ENCODE data around the gene SULF2. TPM values are rescaled to one million over a fixed set of nuclear protein-coding genes. Genes with fewer than 3 reads are reported as not detected.
A peak's percentile ranks its signal among the peaks of the same experiment; 100 is the strongest.

Gene SULF2
- total RNA-seq, 2 donors from 2014 or later: 37.2 to 55.1 TPM

- intact Hi-C loops (cut with DNase I): no loop called here
- ATAC-seq: no peak
- DNase-seq: no peak
Observed at GRCh38 chr20:47753576-47754387, 31.5 kb downstream of the SULF2 start.

- DNase-seq (no peak), ATAC-seq (no peak)
- intact Hi-C loops (cut with DNase I): no loop called here
Observed at GRCh38 chr20:47751449-47751848, 33.8 kb downstream of the SULF2 start.

- DNase-seq (peak; percentile 84), ATAC-seq (peak; percentile 71 to 87)
- intact Hi-C loops (cut with DNase I): no loop called here
Observed at GRCh38 chr20:47749339-47749738, 35.9 kb downstream of the SULF2 start.

GRCh38 chr20:47748823-47749222, 36.5 kb downstream of the SULF2 start:
- intact Hi-C loops (cut with DNase I): no loop called here
- ATAC-seq (peak in 1 of 2 donors; percentile 49), DNase-seq (no peak)

- no peak for DNase-seq
- intact Hi-C loops (cut with DNase I): no loop called here
- no peak for ATAC-seq
Observed at GRCh38 chr20:47748069-47748468, 37.2 kb downstream of the SULF2 start.

GRCh38 chr20:47747669-47748031, 37.6 kb downstream of the SULF2 start:
- DNase-seq (no peak), ATAC-seq (no peak)
- intact Hi-C loops (cut with DNase I): no loop called here

- intact Hi-C loops (cut with DNase I): no loop called here
- DNase-seq (no peak), ATAC-seq (no peak)
Observed at GRCh38 chr20:47744803-47745202, 40.5 kb downstream of the SULF2 start.

GRCh38 chr20:47743671-47744070, 41.6 kb downstream of the SULF2 start:
- ATAC-seq (no peak), DNase-seq (no peak)
- intact Hi-C loops (cut with DNase I): no loop called here

- DNase-seq: peak; percentile 35
- intact Hi-C loops (cut with DNase I): no loop called here
- ATAC-seq: peak in 1 of 2 donors; percentile 43
Observed at GRCh38 chr20:47741669-47742608, 43.3 kb downstream of the SULF2 start.

- peak; percentile 34 to 65 for ATAC-seq
Observed at GRCh38 chr20:47740862-47741184, 44.5 kb downstream of the SULF2 start.

GRCh38 chr20:47740121-47740861, 45.0 kb downstream of the SULF2 start:
- DNase-seq (no peak), ATAC-seq (no peak)
- intact Hi-C loops (cut with DNase I): no loop called here

More at GRCh38 chr20:47740862-47741184, 44.5 kb downstream of the SULF2 start:
- peak; percentile 66 for DNase-seq
- intact Hi-C loops (cut with DNase I): no loop called here

- ATAC-seq: no peak
- no peak for DNase-seq
- intact Hi-C loops (cut with DNase I): no loop called here
Observed at GRCh38 chr20:47737923-47738322, 47.4 kb downstream of the SULF2 start.

- intact Hi-C loops (cut with DNase I): no loop called here
- ATAC-seq (no peak), DNase-seq (no peak)
Observed at GRCh38 chr20:47736570-47737152, 48.6 kb downstream of the SULF2 start.

GRCh38 chr20:47735412-47736400, 49.6 kb downstream of the SULF2 start:
- peak; percentile 38 to 94 for ATAC-seq
- DNase-seq: peak; percentile 50

GRCh38 chr20:47734870-47735269, 50.4 kb downstream of the SULF2 start:
- intact Hi-C loops (cut with DNase I): no loop called here
- DNase-seq (no peak), ATAC-seq (no peak)

More at GRCh38 chr20:47735412-47736400, 49.6 kb downstream of the SULF2 start:
- intact Hi-C loops (cut with DNase I): no loop called here

- DNase-seq (no peak), ATAC-seq (no peak)
- intact Hi-C loops (cut with DNase I): no loop called here
Observed at GRCh38 chr20:47733892-47734291, 51.4 kb downstream of the SULF2 start.

- no peak for ATAC-seq
- intact Hi-C loops (cut with DNase I): no loop called here
- DNase-seq: no peak
Observed at GRCh38 chr20:47730744-47731143, 54.5 kb downstream of the SULF2 start.

GRCh38 chr20:47729472-47729871, 55.8 kb downstream of the SULF2 start:
- intact Hi-C loops (cut with DNase I): no loop called here
- DNase-seq (no peak), ATAC-seq (no peak)

All from left cardiac atrium (tissue), 4 donors.